ENCODE measurements around the gene DISP2.

DNA sequence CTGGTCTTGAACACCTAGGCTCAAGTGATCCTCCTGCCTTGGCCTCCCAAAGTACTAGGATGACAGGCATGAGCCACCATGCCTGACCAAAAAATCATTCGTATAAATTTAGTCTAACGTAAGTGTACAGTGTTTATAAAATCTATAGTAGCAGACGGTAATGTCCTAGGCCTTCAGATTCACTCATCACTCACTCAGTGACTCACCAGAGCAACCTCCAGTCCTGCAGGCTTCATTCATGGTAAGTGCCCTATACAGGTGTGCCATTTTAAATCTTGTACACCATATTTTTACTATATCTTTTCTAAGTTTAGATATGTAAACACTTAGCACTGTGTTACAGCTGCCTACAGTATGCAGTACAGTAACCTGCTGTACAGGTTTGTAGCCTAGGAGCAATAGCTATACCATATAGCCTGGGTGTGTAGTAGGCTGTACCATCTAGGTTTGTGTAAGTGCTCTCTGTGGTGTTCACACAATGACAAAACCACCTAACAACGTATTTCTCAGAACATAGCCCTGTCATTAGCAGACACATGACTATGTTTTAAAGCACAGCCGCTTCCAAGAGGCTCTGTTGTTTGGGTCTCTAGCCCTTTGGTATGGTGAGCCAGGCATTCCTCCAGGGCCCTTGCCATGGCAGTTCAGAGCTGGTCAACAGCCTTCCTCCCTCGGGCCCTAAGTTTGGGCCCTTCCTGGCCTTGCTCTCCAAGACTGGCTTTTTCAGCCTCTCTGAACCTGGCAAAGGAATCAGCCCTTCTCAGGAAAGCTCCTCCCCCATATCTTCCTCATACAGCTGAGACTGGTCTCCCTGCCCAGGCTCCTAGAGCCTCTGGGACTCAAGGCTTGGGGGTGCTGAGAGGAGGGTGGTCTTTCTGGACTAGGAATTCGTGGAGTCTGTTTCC is 15.4 kb upstream of the DISP2 start:
- TF ChIP-seq, protein P1, sequence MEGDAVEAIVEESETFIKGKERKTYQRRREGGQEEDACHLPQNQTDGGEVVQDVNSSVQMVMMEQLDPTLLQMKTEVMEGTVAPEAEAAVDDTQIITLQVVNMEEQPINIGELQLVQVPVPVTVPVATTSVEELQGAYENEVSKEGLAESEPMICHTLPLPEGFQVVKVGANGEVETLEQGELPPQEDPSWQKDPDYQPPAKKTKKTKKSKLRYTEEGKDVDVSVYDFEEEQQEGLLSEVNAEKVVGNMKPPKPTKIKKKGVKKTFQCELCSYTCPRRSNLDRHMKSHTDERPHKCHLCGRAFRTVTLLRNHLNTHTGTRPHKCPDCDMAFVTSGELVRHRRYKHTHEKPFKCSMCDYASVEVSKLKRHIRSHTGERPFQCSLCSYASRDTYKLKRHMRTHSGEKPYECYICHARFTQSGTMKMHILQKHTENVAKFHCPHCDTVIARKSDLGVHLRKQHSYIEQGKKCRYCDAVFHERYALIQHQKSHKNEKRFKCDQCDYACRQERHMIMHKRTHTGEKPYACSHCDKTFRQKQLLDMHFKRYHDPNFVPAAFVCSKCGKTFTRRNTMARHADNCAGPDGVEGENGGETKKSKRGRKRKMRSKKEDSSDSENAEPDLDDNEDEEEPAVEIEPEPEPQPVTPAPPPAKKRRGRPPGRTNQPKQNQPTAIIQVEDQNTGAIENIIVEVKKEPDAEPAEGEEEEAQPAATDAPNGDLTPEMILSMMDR (IDR thresholded peaks at IDR 0.05; ENCODE audit: insufficient read depth, low read depth, low read length), result no peak
- TF ChIP-seq EZH2 (IDR thresholded peaks at IDR 0.05; ENCODE audit: insufficient read depth, low read length), result no peak
